AG09309 (cell line): ENCODE results near the gene MAGI1.

Experiments used
- DNase-seq: peaks from one replicate; pipeline ENCODE4 v3.0.0-alpha.2; 2010; ENCODE audit warnings: low read depth
- H3K4me3 ChIP-seq: 2 replicates; pipeline ENCODE4 v1.5.1; 2011; ENCODE audit warnings: mild to moderate bottlenecking, low read depth, low read length, moderate library complexity; ENCODE audit not compliant: control insufficient read depth
- TF ChIP-seq, protein P1 (sequence below): IDR thresholded peaks from 2 replicates; pipeline ENCODE4 v1.5.1; 2011; ENCODE audit warnings: mild to moderate bottlenecking, low read depth, low read length, inconsistent platforms; ENCODE audit not compliant: insufficient read depth, control insufficient read depth; ENCODE audit errors: missing control alignments

MAGI1 gene

DNA sequence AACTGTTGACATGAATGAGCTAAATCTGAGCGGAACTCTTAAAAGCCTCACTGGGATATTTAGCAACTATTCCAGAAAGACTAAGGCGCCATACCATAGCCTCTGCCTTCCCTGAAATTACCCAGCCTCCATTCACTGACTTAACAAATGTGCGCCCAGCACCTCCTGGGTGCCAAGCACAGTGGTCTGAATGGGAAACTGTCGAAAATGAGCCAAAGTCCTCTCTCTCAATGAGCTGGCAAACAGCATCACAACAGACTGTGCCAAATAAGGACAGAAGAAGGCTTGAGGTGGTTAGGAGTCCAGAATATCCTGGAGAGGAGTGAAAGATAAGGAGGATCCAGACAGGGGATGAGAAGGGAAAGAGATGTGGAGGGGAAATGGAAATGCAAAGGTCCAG, 332.4 kb downstream of the MAGI1 start:
- TF ChIP-seq, protein P1, sequence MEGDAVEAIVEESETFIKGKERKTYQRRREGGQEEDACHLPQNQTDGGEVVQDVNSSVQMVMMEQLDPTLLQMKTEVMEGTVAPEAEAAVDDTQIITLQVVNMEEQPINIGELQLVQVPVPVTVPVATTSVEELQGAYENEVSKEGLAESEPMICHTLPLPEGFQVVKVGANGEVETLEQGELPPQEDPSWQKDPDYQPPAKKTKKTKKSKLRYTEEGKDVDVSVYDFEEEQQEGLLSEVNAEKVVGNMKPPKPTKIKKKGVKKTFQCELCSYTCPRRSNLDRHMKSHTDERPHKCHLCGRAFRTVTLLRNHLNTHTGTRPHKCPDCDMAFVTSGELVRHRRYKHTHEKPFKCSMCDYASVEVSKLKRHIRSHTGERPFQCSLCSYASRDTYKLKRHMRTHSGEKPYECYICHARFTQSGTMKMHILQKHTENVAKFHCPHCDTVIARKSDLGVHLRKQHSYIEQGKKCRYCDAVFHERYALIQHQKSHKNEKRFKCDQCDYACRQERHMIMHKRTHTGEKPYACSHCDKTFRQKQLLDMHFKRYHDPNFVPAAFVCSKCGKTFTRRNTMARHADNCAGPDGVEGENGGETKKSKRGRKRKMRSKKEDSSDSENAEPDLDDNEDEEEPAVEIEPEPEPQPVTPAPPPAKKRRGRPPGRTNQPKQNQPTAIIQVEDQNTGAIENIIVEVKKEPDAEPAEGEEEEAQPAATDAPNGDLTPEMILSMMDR, result no peak
- DNase-seq, result no peak
- H3K4me3 ChIP-seq, result no peak overlapping the region

- no peak for DNase-seq
- TF ChIP-seq, protein P1, result no peak
- no peak overlapping the region for H3K4me3 ChIP-seq
These were observed 334.9 kb downstream of the MAGI1 start for GRCh38 chr3:65703820-65704219.

DNA sequence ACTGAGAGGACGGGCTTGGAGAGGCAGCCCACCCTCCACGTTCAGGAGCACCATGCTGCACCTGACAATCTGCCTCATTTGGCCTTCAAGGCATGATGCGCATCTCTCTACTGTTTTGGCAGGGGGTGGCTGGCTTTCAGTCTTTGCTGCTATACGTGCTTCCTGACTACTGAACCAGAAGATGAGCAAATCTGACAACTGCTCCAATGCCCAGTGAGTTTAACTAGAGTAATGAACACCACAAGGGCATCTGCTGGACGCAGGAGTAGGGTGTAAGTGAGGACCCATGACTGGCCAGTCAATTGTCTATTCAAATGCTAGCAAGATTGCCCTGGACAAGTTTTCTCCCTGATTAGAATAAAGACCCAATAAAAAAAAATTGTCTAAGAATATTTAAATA, 335.7 kb downstream of the MAGI1 start:
- no peak for DNase-seq
- TF ChIP-seq, protein P1, result no peak
- no peak overlapping the region for H3K4me3 ChIP-seq

- TF ChIP-seq, protein P1, result no peak
- DNase-seq, result no peak
- H3K4me3 ChIP-seq, result no peak overlapping the region
These were observed 336.5 kb downstream of the MAGI1 start for GRCh38 chr3:65702202-65702601.

- DNase-seq, result no peak
- H3K4me3 ChIP-seq, result no peak overlapping the region
- TF ChIP-seq, protein P1, result no peak
These were observed 337.2 kb downstream of the MAGI1 start for GRCh38 chr3:65701516-65701915.

GRCh38 chr3:65689436-65689835, 349.3 kb downstream of the MAGI1 start:
- H3K4me3 ChIP-seq, result no peak overlapping the region
- TF ChIP-seq, protein P1, result no peak
- no peak for DNase-seq

DNA sequence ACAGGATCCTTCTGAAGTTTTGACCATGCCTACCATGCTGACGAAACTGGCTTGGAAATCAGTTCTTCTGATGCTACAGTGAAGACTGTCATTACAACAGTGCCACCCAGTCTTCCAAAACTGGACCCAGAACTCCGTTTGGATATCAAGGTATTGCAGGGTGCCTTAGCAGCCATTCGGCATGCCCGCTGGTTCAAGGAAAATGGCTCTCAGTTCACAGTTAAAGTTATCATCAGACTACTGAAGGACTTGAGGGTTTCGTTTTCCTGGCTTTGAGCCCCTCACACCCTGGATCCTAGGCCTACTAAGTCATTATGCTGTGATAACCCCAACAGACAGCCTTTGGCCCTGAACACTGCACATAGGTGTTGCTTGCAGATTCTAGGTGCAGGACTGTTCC, 351.0 kb downstream of the MAGI1 start:
- DNase-seq, result no peak
- H3K4me3 ChIP-seq, result no peak overlapping the region
- TF ChIP-seq, protein P1, result no peak
